HG02981 (cell line): Measurements from ENCODE around the gene DCAF5.
"Not testable (repeated sequence)": the region's sequence is repeated elsewhere in the genome, so short reads cannot be mapped to it uniquely, and the experiment has no call there.

Experiments used
- ATAC-seq: cut with Tn5 transposase; IDR thresholded peaks from one replicate; pipeline ENCODE4 v1.9.1; 2021; ENCODE audit warnings: mild to moderate bottlenecking, moderate library complexity; ENCODE audit not compliant: unreplicated experiment

DCAF5 gene

GRCh38 chr14:69044296-69044695 is 108.6 kb downstream of the DCAF5 start:
- ATAC-seq, result no peak

- ATAC-seq, result no peak
These were observed 109.2 kb downstream of the DCAF5 start for GRCh38 chr14:69043596-69044260.

- no peak for ATAC-seq
These were observed 110.0 kb downstream of the DCAF5 start for GRCh38 chr14:69042787-69043444.

GRCh38 chr14:69042299-69042698 is 110.6 kb downstream of the DCAF5 start:
- ATAC-seq, result no peak

GRCh38 chr14:69041783-69042182 is 111.1 kb downstream of the DCAF5 start:
- no peak for ATAC-seq

- no peak for ATAC-seq
These were observed 112.6 kb downstream of the DCAF5 start for GRCh38 chr14:69040353-69040752.

GRCh38 chr14:69039288-69039628 is 113.7 kb downstream of the DCAF5 start:
- ATAC-seq, result no peak

- no peak for ATAC-seq
These were observed 114.2 kb downstream of the DCAF5 start for GRCh38 chr14:69038455-69039287.

GRCh38 chr14:69037790-69038454 is 115.0 kb downstream of the DCAF5 start:
- ATAC-seq, result no peak

GRCh38 chr14:69036757-69037506 is 116.0 kb downstream of the DCAF5 start:
- ATAC-seq, result no peak

- no peak for ATAC-seq
These were observed 118.2 kb downstream of the DCAF5 start for GRCh38 chr14:69034612-69035262.

GRCh38 chr14:69027242-69027913 is 125.5 kb downstream of the DCAF5 start:
- no peak for ATAC-seq

- ATAC-seq, result no peak
These were observed 129.9 kb downstream of the DCAF5 start for GRCh38 chr14:69023035-69023434.

GRCh38 chr14:69022093-69022492 is 130.8 kb downstream of the DCAF5 start:
- ATAC-seq, result not testable (repeated sequence)

GRCh38 chr14:69017706-69018105 is 135.2 kb downstream of the DCAF5 start:
- no peak for ATAC-seq

GRCh38 chr14:69014829-69015259 is 138.1 kb downstream of the DCAF5 start:
- ATAC-seq, result no peak

- ATAC-seq, result no peak
These were observed 138.8 kb downstream of the DCAF5 start for GRCh38 chr14:69013943-69014782.

GRCh38 chr14:69012256-69012953 is 140.5 kb downstream of the DCAF5 start:
- no peak for ATAC-seq
